Fibroblast of skin of right biceps (primary cell): Measurements from ENCODE around the gene DPH6.

Experiments
- DNase-seq: peaks from one replicate; pipeline ENCODE4 v3.0.0-alpha.2; 2013

The DPH6 gene

DNA sequence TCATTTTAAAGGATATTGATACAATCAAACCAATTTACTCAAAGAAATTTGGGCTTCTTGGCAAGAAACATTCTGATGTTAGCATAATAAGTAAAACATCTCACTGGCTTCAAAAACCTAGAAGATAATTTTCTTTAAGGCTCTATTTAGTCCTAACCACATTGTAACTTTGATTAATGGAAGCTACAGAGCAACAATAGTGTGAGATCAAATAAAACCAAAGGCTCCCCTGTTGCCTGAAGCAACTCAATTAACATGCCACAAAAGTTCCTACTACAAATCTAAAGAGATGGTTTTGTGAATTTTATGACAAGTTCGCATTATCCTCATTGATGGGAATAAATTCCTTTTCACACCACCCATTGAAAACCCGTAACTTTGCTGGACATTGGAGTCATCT, 5.9 kb downstream of the DPH6 start:
- no peak for DNase-seq

GRCh38 chr15:35535365-35535916, 10.5 kb downstream of the DPH6 start:
- DNase-seq: no peak

- peak; percentile 89 for DNase-seq
Measured at GRCh38 chr15:35533130-35534110, 12.5 kb downstream of the DPH6 start.

DNA sequence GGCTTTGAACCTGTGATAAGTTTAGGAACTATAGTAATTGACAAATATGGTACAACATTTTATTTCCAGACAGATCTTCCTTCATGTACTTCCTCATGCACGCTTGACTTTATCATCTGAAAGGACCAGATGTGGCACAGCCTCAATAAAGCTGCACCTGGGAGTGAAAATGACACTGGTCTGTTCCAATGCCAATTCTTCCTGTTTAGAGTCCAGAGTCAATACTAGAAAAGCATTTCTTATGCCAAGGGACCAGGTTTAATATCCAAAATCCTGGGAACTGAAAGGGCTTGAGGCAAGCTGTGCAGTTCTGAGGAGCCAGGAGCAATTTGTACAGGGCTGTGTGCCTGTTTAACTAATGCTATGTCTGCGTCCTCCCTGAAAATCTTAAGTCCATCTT, 15.3 kb downstream of the DPH6 start:
- DNase-seq: no peak

DNA sequence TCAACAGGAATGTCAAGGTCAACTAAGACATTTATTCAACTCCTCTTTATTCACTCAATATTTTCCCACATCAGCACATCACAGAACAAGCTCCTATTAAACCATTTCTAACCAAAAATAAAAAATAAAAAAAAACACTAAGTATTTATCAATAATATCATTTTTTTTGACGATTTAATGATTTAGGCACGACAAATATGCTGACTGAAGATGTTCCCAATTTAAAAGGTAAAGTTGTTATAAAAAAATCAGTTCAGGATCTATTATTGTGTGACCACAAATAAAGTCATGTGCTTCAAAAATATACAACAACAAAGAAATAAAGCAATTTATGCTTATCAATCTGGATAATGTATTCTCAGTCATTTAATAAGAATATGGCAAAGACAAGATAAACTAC, 16.2 kb downstream of the DPH6 start:
- no peak for DNase-seq

GRCh38 chr15:35522061-35522460, 23.9 kb downstream of the DPH6 start:
- no peak for DNase-seq

DNA sequence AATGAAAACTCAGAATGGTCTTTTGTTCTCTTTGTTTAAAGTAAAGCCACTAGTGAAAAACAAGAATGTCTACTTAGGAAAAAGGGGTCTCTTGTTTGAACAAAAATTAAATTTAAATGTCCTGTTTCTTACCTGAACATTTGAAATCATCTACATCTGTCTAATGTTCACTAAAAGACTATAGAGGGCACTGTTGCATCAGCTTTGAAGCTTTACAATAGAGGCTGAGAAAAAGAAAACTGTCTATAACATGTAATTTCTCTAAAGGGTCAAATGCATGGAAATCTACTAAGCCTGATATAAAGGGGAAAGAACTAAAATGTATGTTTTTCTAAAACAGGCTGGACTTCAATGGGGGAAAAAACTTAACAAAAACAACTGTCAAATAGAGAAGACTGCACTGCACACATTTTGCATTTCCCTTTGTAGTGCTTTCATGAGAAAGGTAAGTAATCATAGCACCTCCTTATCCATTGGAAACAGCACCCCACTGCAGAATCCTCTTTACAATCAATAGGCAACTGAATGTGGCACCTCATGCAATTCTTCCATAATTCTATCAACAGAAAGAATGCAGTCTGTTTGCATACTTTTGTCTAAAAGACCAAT, 26.3 kb downstream of the DPH6 start:
- peak; percentile 69 for DNase-seq

GRCh38 chr15:35519052-35519451, 26.9 kb downstream of the DPH6 start:
- no peak for DNase-seq

GRCh38 chr15:35514759-35515158, 31.2 kb downstream of the DPH6 start:
- DNase-seq: peak; percentile 86

DNA sequence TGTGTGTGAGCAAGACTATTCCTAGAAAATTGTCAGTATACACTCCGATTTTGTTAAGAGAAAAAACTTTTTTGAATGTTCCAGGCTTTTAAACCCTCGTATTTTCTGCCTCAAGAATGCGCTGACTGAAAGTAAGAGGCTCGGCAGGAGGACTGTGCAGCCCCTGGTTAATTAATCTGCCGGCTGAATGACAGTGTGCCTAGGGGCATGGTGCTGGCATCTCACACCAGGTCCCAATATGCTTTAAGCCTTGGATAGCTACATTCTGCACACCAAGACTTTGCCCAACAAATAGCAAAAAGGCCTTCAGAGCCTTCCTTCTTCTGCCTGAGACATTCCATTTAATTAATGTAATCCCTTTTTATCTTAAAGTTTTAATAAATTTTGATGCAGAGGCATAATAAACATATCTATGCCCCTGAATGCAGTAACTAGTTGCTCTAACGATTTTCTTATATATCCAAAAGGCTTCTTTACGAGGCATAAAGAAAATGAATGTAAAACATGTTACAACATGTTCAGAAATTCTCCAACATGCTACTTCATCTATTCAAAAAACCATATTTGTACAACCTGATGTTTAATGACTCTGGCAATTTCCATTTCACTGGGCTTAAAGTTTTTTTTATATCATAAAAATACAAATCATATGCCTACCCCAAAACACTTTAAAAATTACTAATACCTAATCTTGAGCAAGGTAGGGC, 37.9 kb downstream of the DPH6 start:
- no peak for DNase-seq

- DNase-seq: no peak
Measured at GRCh38 chr15:35506272-35506870, 39.6 kb downstream of the DPH6 start.

- DNase-seq: no peak
Measured at GRCh38 chr15:35505809-35506208, 40.2 kb downstream of the DPH6 start.

- DNase-seq: no peak
Measured at GRCh38 chr15:35505141-35505540, 40.8 kb downstream of the DPH6 start.

GRCh38 chr15:35499723-35500122, 46.2 kb downstream of the DPH6 start:
- DNase-seq: no peak

DNA sequence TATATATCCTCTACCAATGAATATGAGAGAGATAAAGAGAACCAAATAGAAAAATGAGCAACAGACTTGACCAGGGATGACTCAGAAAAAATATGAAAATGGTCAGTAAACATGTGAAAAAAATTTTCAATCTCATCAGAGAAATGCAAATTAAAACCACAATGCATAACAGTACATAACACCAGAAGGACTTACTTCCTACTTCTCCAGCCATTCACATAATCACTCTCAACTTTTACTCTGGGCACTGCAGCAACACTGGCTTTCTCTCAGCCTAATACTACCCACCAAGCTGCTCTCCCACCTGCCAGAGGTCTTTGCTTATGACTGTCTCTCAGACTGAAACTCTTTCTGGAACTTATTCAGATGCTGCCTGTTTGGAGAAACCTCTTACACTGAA, 49.4 kb downstream of the DPH6 start:
- no peak for DNase-seq

- DNase-seq: no peak
Measured at GRCh38 chr15:35495080-35495479, 50.9 kb downstream of the DPH6 start.

DNA sequence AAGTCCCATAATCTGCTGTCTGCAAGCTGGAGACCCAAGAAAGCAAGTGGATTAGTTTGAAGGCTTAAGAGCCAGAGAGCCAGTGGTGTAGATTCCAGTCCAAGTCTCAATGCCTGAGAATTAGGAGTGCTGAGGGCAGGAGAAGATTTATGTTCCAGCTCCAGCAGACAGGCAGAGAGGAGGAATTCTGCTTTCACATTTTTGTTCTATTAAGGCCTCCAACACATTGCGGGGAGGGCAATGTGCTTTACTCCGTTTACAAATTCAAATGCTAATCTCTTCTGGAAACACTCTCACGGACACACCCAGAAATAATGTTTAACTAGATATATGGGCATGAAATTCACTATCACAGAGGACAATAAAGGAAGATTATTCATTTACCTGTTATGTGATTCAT, 54.0 kb downstream of the DPH6 start:
- DNase-seq: no peak

GRCh38 chr15:35491173-35491572, 54.8 kb downstream of the DPH6 start:
- DNase-seq: no peak

GRCh38 chr15:35490511-35490910, 55.5 kb downstream of the DPH6 start:
- no peak for DNase-seq

- DNase-seq: no peak
Measured at GRCh38 chr15:35487417-35487816, 58.5 kb downstream of the DPH6 start.

- DNase-seq: no peak
Measured at GRCh38 chr15:35486296-35486695, 59.7 kb downstream of the DPH6 start.

DNA sequence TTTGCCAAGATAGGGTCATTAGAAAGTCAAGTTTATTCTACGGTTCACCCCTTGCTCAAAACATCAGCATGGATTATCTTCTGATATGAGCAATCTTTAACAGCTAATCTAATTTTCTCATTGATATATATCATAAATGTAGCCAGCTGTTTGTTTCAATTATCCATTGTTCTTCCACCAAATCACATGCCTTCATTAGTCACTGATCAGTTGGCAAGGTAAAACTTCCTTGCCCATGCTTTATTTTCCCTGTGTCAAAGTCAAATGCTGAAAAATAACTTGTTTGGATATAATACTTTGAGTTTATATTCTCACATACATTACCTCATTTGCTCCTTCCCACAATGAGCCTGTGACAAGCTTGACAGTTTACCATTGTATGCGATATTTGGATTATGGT, 60.6 kb downstream of the DPH6 start:
- no peak for DNase-seq
